ENCODE results near the gene FMN1.
A peak's percentile ranks its signal among the peaks of the same experiment; 100 is the strongest.

Gene FMN1

GRCh38 chr15:32872621-32873283 is 321.8 kb downstream of the FMN1 start:
- intact Hi-C loops (cut with micrococcal nuclease) = no loop called here
- Mint-ChIP-seq H3K4me1 (ENCODE audit: low read depth) (peaks cover 19% of the 10 kb centered on the region), H3K27me3 (no peaks in the 10 kb centered on the region), H3K4me3 (no peak overlapping the region), H3K36me3 (ENCODE audit: low read depth) (no peaks in the 10 kb centered on the region), H3K9me3 (no peaks in the 10 kb centered on the region), H3K27ac (no peak overlapping the region)

GRCh38 chr15:32871883-32872282 is 322.6 kb downstream of the FMN1 start:
- H3K4me1 Mint-ChIP-seq (ENCODE audit: low read depth) = peaks cover 28% of the 10 kb centered on the region
- no peaks in the 10 kb centered on the region for H3K36me3 Mint-ChIP-seq (ENCODE audit: low read depth)
- intact Hi-C loops (cut with micrococcal nuclease) = no loop called here
- H3K27ac Mint-ChIP-seq = no peak overlapping the region
- no peak overlapping the region for H3K4me3 Mint-ChIP-seq
- no peaks in the 10 kb centered on the region for H3K9me3 Mint-ChIP-seq
- no peaks in the 10 kb centered on the region for H3K27me3 Mint-ChIP-seq

- no peaks in the 10 kb centered on the region for H3K27me3 Mint-ChIP-seq
- peaks cover 34% of the 10 kb centered on the region for H3K4me1 Mint-ChIP-seq (ENCODE audit: low read depth)
- no peak overlapping the region for H3K4me3 Mint-ChIP-seq
- no peak overlapping the region for H3K27ac Mint-ChIP-seq
- H3K9me3 Mint-ChIP-seq = no peaks in the 10 kb centered on the region
- no peaks in the 10 kb centered on the region for H3K36me3 Mint-ChIP-seq (ENCODE audit: low read depth)
- intact Hi-C loops (cut with micrococcal nuclease) = no loop called here
Measured at GRCh38 chr15:32870240-32871033, 324.1 kb downstream of the FMN1 start.

- intact Hi-C loops (cut with micrococcal nuclease) = loop anchor here (5.0 kb wide), 1 partner anchor 38 kb away; no protein-coding TSS in a partner anchor
- no peaks in the 10 kb centered on the region for H3K9me3 Mint-ChIP-seq
- H3K4me1 Mint-ChIP-seq (ENCODE audit: low read depth) = peaks cover 34% of the 10 kb centered on the region
- H3K27me3 Mint-ChIP-seq = no peaks in the 10 kb centered on the region
- no peaks in the 10 kb centered on the region for H3K36me3 Mint-ChIP-seq (ENCODE audit: low read depth)
- H3K4me3 Mint-ChIP-seq = no peak overlapping the region
- H3K27ac Mint-ChIP-seq = peak overlapping the region; percentile 37
Measured at GRCh38 chr15:32869776-32870175, 324.7 kb downstream of the FMN1 start.

- intact Hi-C loops (cut with micrococcal nuclease) = loop anchor here (5.0 kb wide), 1 partner anchor 40 kb away; no protein-coding TSS in a partner anchor
- peak overlapping the region; percentile 81 for H3K27ac Mint-ChIP-seq
- no peaks in the 10 kb centered on the region for H3K27me3 Mint-ChIP-seq
Measured at GRCh38 chr15:32867313-32867626, 327.2 kb downstream of the FMN1 start.

GRCh38 chr15:32866454-32867312 is 327.8 kb downstream of the FMN1 start:
- intact Hi-C loops (cut with micrococcal nuclease) = loop anchor here (5.0 kb wide), 1 partner anchor 41 kb away; no protein-coding TSS in a partner anchor
- Mint-ChIP-seq H3K27me3 (no peaks in the 10 kb centered on the region), H3K36me3 (ENCODE audit: low read depth) (no peaks in the 10 kb centered on the region), H3K4me1 (ENCODE audit: low read depth) (peaks cover 39% of the 10 kb centered on the region), H3K27ac (peak overlapping the region; percentile 81), H3K4me3 (no peak overlapping the region), H3K9me3 (no peaks in the 10 kb centered on the region)

More at GRCh38 chr15:32867313-32867626, 327.2 kb downstream of the FMN1 start:
- H3K9me3 Mint-ChIP-seq = no peaks in the 10 kb centered on the region
- H3K4me3 Mint-ChIP-seq = peak overlapping the region; percentile 4
- H3K4me1 Mint-ChIP-seq (ENCODE audit: low read depth) = peaks cover 34% of the 10 kb centered on the region
- no peaks in the 10 kb centered on the region for H3K36me3 Mint-ChIP-seq (ENCODE audit: low read depth)

- Mint-ChIP-seq H3K27ac (no peak overlapping the region), H3K4me1 (ENCODE audit: low read depth) (peaks cover 33% of the 10 kb centered on the region), H3K36me3 (ENCODE audit: low read depth) (no peaks in the 10 kb centered on the region), H3K4me3 (no peak overlapping the region), H3K9me3 (no peaks in the 10 kb centered on the region), H3K27me3 (no peaks in the 10 kb centered on the region)
- intact Hi-C loops (cut with micrococcal nuclease) = loop anchor here (5.0 kb wide), 1 partner anchor 42 kb away; no protein-coding TSS in a partner anchor
Measured at GRCh38 chr15:32864841-32865240, 329.7 kb downstream of the FMN1 start.

GRCh38 chr15:32864051-32864450 is 330.5 kb downstream of the FMN1 start:
- Mint-ChIP-seq H3K27me3 (no peaks in the 10 kb centered on the region), H3K27ac (no peak overlapping the region), H3K4me1 (ENCODE audit: low read depth) (peaks cover 25% of the 10 kb centered on the region), H3K36me3 (ENCODE audit: low read depth) (no peaks in the 10 kb centered on the region), H3K9me3 (no peaks in the 10 kb centered on the region), H3K4me3 (no peak overlapping the region)
- intact Hi-C loops (cut with micrococcal nuclease) = no loop called here

GRCh38 chr15:32861761-32862160 is 332.8 kb downstream of the FMN1 start:
- Mint-ChIP-seq H3K4me1 (ENCODE audit: low read depth) (peaks cover 10% of the 10 kb centered on the region), H3K27ac (peak overlapping the region; percentile 81), H3K36me3 (ENCODE audit: low read depth) (no peaks in the 10 kb centered on the region), H3K27me3 (no peaks in the 10 kb centered on the region), H3K4me3 (peak overlapping the region; percentile 62), H3K9me3 (no peaks in the 10 kb centered on the region)
- intact Hi-C loops (cut with micrococcal nuclease) = no loop called here

- Mint-ChIP-seq H3K27me3 (no peaks in the 10 kb centered on the region), H3K4me1 (ENCODE audit: low read depth) (peaks cover 5% of the 10 kb centered on the region), H3K4me3 (no peak overlapping the region), H3K36me3 (ENCODE audit: low read depth) (no peaks in the 10 kb centered on the region), H3K9me3 (no peaks in the 10 kb centered on the region), H3K27ac (no peak overlapping the region)
- intact Hi-C loops (cut with micrococcal nuclease) = no loop called here
Measured at GRCh38 chr15:32861174-32861573, 333.3 kb downstream of the FMN1 start.

- no peak overlapping the region for H3K4me3 Mint-ChIP-seq
- intact Hi-C loops (cut with micrococcal nuclease) = loop anchor here (10.0 kb wide), 1 partner anchor 275 kb away; no protein-coding TSS in a partner anchor
- H3K27ac Mint-ChIP-seq = no peak overlapping the region
- H3K27me3 Mint-ChIP-seq = no peaks in the 10 kb centered on the region
- peaks cover 5% of the 10 kb centered on the region for H3K4me1 Mint-ChIP-seq (ENCODE audit: low read depth)
- H3K36me3 Mint-ChIP-seq (ENCODE audit: low read depth) = no peaks in the 10 kb centered on the region
- no peaks in the 10 kb centered on the region for H3K9me3 Mint-ChIP-seq
Measured at GRCh38 chr15:32859996-32860395, 334.5 kb downstream of the FMN1 start.

- Mint-ChIP-seq H3K27me3 (no peaks in the 10 kb centered on the region), H3K9me3 (no peaks in the 10 kb centered on the region), H3K4me1 (ENCODE audit: low read depth) (peaks cover 5% of the 10 kb centered on the region), H3K27ac (no peak overlapping the region), H3K36me3 (ENCODE audit: low read depth) (no peaks in the 10 kb centered on the region), H3K4me3 (no peak overlapping the region)
- intact Hi-C loops (cut with micrococcal nuclease) = loop anchor here (10.0 kb wide), 1 partner anchor 276 kb away; no protein-coding TSS in a partner anchor
Measured at GRCh38 chr15:32859251-32859650, 335.3 kb downstream of the FMN1 start.

GRCh38 chr15:32857732-32858131 is 336.8 kb downstream of the FMN1 start:
- intact Hi-C loops (cut with micrococcal nuclease) = loop anchor here (10.0 kb wide), 1 partner anchor 277 kb away; no protein-coding TSS in a partner anchor
- H3K4me3 Mint-ChIP-seq = no peak overlapping the region
- peaks cover 5% of the 10 kb centered on the region for H3K4me1 Mint-ChIP-seq (ENCODE audit: low read depth)
- no peaks in the 10 kb centered on the region for H3K27me3 Mint-ChIP-seq
- no peaks in the 10 kb centered on the region for H3K9me3 Mint-ChIP-seq
- H3K27ac Mint-ChIP-seq = no peak overlapping the region
- no peaks in the 10 kb centered on the region for H3K36me3 Mint-ChIP-seq (ENCODE audit: low read depth)
